Left forelimb (tissue), 1 donor: ENCODE data around the gene CNKSR3.
A peak's percentile ranks its signal among the peaks of the same experiment; 100 is the strongest.
"Not testable (repeated sequence)": the region's sequence is repeated elsewhere in the genome, so short reads cannot be mapped to it uniquely, and the experiment has no call there.

ENCODE experiments used
- DNase-seq: peaks from one replicate; pipeline ENCODE4 v3.0.0-alpha.2; 2018; ENCODE audit warnings: low spot score

Gene CNKSR3

GRCh38 chr6:154510144-154510905 lies at the start of gene CNKSR3:
TSS of gene CNKSR3 (minus strand) at chr6:154510685. CDS start at chr6:154510114, 571 bp downstream.
- peak; percentile 94 for DNase-seq

DNA sequence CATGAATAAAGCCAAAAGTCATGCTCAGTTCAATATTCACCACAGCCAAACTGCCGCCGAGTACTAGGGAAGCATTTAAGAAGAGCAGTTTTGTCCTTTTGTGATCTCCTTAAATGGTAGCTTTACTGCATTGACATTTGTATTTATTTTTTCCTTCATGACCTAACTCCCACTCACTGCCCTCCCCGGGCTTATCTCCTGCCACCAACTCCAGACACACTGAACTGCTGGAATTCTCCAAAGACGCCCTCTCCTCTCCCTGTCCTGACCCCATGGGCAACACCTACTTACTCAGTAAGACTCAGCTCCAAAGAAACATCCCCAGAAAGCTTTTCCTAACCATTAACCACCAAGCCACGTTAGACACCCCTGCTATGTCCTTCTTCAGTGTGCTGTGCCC lies 48.5 kb upstream of the CNKSR3 start:
- no peak for DNase-seq

DNA sequence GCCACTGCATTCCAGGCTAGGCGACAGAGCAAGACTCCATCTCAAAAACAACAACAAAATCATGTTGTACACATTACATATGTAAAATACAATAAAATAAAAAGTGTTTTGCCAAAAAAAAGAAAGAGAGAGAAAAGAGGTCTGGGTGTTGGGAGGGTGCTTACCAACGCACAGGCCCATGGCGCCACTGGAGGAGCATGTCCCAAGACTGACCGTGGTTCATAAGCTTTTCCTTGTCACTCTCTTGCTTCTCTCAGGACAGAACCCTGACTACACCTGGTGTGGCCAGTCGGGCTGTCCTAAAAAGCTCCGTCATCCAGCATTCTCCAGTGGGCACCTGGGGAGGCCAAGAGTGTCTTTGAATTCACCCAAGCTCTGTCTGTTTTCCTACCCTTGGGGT lies 48.0 kb upstream of the CNKSR3 start:
- no peak for DNase-seq

DNA sequence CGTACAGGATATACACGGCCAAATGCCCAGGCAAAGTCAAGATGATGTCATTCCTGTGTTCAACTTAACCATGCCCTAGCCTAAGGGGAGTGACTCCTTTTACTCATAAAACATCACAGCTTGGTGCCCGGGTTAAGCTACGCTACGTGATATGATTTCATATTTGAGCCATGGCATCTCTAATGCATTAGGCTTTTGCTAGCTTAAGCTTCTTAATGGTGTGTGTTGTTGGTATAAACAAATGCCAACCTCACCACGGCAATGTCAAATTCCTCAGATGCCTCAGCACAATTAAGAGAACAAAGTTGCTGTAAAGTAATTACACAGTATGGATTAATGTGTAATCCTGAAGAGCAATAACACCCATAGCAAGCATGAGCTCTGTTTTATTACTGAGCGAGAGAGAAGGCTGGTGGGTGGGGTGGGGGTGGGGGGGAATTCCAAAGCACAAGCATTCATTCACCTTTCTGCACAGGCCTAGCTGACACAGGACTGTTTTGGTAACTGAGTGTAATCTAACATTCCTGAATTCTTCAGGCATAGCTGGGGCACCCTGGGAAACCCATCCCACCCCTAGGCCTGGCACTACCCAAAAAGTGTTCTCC lies 44.7 kb upstream of the CNKSR3 start:
- DNase-seq: no peak

DNA sequence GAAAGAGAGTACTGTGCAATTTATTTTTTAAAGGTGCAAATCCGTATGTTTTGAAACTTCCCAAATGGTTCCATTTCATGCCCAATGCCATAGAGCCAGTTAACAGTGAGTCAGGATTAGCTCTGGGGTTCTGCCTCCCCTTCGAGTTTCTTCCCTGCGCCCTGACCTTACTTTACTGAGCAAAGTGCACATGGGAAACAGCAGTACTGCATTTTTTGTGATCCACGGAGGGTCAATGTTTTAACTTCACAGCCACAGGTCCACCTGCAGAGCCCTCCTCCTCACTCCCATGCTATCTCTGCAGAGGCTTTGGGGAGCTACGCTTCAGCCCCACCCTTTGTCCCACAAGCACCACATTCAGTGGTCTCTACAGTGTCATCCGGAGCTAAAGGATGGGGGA lies 44.0 kb upstream of the CNKSR3 start:
- DNase-seq: no peak

DNA sequence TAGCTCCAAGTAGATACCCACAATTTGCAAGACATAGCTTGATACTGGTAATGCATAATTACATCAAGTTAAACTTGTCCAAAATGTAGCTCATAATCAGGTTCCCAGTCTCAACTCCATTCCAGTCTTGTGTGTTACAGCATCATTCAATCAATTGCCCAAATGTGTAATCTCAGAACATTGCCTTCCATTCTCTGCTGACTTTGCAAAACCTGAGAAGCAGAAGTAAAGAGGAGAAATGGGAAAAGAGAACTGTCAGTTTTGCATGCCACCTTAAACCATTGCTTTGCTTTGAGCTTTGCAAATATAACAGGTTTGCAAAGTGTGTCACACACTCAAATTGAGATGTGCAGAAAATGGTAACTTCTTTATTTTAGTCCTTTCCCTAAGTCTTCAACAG lies 40.3 kb upstream of the CNKSR3 start:
- no peak for DNase-seq

DNA sequence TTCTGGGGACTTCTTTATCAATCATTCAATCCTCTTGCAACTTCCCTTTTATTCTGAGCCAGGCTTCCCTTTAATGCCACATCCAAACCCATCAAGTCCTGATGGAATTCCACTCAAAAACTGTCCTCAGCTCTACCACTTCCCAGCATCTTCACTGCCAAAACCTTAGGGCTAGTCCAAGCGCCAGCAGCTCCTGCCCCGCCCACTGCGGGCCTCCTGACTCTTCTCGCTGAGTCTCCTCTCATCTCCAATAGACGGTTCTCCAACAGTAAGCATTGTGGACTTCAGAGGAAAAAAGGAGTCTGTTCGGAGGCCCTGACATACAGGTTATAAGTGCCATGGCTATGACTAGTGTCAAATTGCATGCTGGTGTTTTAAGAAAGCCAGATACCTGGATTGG lies 38.7 kb upstream of the CNKSR3 start:
- DNase-seq: no peak

GRCh38 chr6:154548130-154548830 lies 37.8 kb upstream of the CNKSR3 start:
- no peak for DNase-seq

DNA sequence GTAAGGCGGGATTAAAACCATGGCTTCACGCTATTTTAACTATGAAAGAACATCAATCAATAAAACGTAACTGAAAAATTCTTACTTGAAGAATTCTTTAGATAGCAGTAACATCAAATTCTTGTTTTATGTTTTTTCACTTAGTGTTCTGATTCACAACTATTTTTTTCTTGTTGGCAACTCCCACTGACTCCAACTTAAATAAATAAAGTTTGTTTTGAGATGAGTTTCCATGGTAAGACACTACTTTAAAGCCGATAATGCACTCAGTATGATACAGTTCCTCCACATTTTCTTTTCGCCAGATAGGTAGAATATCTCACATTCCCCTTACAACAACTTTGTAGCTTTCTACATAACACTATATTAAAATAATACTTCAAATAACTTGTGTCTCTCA lies 33.1 kb upstream of the CNKSR3 start:
- DNase-seq: no peak

DNA sequence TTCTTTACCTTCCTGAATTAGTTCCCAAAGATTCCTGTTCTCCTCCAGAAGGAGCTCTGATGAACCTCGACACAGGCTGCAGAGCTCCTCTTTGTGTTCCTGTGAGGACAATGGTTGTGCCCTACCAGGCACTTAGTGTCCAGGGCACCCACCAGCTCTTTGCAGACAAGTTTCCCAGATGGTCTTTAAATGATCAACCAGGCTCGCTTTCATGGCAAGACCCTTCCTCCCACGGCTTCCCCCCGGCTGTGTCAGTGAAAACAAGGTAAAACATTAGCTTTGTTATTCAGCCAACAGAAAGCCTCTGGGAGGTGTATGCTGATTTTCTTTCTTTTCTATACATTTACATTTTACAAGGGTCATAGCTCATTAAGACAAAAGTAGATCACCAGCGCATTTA lies 32.3 kb upstream of the CNKSR3 start:
- DNase-seq: no peak

- DNase-seq: not testable (repeated sequence)
Observed at GRCh38 chr6:154541837-154542236, 31.4 kb upstream of the CNKSR3 start.

DNA sequence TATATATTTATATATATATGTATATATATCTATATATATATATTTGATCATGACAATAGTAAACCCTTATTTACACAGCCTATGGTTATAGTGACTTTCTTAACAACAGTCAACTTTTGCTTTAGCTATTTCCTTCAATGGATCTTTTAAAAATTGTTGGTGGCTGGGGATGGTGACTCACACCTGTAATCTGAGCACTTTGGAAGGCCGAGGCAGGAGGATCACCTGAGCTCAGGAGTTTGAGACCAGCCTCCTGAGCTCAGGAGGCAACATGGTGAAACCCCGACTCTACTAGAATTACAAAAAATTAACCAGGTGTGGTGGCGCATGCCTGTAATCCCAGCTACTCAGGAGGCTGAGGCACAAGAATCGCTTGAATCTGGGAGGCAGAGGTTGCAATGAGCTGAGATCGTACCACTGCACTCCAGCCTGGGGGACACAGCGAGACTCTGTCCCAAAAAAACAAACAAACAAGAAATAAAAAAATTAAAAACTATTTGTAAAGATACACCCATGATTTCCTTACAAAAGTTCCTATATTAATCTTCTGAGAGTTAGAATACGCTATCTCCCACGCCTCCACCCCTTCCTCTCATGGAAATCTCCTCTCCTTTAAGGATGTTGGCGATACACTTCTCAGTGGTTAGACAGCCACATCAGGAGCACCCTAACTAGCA lies 29.2 kb upstream of the CNKSR3 start:
- DNase-seq: no peak

DNA sequence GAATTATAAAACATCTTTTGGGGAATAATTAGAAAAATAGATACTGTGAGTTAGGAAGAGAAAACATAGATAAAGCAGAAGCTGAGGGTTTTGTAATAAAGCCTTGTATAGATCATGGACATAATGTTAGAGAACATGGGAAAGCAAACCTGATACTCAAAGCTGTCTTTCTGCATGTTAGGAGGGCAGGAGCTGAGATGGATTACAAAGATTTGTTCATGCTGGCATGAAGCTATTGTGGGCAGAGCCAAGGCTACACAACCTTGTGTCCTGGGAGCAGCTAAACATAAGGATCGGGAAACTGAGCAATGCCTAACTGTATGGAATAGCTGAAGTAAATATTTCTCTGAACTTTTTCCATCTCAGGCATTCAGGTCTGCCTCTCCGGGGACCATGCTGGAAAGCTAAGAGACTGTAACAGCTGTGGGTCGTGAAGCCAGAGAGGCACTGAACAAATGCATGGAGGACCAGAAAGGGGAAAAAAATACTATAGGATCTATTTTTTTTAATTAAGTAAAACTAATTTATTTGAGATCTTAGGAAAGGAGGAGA lies 28.2 kb upstream of the CNKSR3 start:
- DNase-seq: no peak

DNA sequence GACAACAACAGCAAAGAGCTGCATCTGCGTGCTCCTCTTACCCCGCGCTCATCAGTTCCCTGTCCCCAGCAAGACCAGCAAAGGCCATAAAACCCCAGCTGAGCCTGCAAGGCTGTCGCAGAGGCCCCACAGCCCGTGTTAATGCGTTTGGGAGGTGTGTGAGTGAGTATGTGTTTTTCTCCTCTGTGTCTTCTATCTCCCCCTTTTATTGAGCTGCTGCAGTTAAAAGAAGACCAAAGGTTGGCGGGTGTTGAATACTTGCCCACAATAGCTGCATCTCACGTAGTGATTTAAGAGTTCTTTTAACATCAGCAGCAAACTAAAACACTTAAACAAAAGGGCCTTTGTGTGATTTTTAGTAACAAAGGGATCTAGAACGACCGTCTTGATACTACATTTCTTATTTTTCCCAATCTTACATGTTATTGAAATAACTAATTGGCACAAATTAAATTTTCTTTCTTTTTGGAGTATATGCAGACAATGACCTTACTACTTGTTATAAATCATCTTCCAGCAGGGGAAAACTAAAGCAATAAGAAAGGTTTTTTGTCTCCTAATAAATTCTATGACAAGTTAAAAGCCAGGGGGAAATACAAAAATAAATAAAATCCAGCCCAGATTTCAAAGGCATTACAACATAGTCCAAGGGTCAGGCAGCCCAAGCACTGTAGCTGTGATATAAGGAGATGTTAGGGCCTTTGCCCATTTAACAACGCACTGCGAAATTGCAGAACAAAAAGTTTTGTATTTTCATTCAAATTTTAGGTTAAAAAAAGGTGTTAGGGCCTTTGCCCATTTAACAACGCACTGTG lies 27.2 kb upstream of the CNKSR3 start:
- DNase-seq: no peak

DNA sequence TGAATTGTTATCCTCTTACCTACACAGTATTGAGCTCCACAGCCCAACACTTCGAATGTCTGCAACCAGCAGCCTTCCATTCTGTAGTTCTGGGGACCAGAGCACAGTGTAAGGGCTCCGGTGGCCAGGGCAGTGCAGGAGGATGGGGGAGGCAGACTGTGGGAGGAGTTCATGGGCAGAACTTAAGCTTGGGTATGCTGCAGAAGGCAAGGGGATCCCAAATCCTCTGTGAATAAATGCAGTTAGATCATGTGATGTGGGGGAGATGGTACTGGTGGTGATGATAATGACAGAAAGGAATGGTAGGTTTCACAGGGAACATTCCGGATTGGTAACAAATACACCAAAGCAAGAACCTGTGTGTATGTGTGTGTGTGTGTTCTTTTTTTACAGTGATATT lies 26.5 kb upstream of the CNKSR3 start:
- DNase-seq: no peak

- no peak for DNase-seq
Observed at GRCh38 chr6:154536255-154536654, 25.8 kb upstream of the CNKSR3 start.

DNA sequence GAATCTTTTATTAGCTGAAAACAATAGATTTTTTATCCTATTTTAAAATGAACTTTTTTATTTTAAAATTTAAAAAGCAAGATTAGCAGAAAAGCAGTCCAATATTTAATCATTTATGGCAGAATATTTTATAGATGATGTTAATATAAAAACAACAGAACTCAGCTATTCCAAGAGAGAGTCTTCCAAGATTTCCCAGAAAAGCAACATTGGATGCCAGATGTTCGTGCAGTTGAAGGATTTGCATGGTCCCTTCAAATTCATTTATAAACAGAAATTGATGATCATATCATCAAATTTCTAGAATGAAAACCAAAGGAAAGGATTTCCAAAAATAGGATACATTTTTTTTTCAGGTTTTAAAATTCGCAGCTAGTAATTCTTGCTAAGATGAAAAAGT lies 25.4 kb upstream of the CNKSR3 start:
- DNase-seq: no peak

- no peak for DNase-seq
Observed at GRCh38 chr6:154535147-154535546, 24.7 kb upstream of the CNKSR3 start.

DNA sequence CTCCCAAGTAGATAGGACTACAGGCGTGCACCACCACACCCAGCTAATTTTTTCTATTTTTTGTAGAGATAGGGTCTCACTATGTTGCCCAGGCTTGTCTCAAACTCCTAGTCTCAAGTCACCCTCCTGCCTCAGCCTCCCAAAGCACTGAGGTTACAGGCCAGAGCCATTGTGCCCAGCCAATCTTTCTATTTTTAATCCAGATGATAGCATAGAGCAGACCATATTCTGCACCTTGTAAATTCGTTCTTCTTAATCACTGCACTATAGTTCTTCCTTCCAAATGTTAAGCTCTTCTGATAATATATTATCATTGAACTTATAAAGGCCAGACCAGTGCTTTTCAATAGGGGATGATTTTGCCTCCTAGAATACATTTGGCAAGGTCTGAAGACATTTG lies 24.0 kb upstream of the CNKSR3 start:
- DNase-seq: no peak

DNA sequence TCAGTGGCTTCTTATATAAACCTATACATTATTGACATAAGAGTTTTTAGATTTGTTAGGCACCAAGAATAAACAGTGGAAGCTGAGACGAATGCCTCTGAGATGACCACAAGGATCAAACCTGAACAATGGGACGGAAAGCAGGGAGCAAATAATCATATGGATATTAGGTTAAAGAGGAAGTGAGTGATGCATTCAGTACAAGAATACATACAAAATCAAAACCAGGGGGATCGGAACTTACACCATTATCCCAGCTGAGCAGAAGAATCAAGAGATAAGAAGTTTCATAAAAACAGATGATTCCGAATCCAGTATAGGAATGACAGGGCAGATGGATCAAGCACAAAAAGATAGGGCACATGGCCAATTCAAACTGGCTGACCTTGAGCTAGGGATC lies 21.9 kb upstream of the CNKSR3 start:
- no peak for DNase-seq

DNA sequence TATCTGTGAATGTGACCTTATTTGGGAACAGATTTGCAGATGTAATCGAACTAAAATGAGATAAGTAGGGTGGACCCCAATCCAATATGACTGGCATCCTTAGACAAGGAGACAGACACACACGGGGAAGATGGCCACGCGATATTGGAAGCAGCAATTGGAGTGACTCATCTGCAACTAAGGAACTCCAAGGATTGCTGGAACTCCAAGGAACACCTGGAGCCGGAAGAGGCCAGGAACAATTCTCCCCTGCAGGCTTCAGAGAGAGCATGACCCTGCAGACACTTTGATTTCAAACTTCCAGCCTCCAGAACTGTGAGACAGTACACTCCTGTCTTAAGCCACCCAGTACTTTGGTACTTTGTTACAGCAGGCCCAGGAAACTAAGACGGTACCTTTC lies 19.5 kb upstream of the CNKSR3 start:
- no peak for DNase-seq
